ENCODE results near the gene HDGFL2. TPM values are rescaled to one million over a fixed set of nuclear protein-coding genes. Genes with fewer than 3 reads are reported as not detected.
A peak's percentile ranks its signal among the peaks of the same experiment; 100 is the strongest.

Gene HDGFL2
- total RNA-seq, 1 donor from 2014 or later, result 30.3 TPM

- intact Hi-C loops (cut with micrococcal nuclease), result no loop called here
- ATAC-seq (no peak), DNase-seq (no peak)
Measured at GRCh38 chr19:4443966-4444764, 27.9 kb upstream of the HDGFL2 start.

- intact Hi-C loops (cut with micrococcal nuclease), result no loop called here
- ATAC-seq, result no peak
- no peak for DNase-seq
Measured at GRCh38 chr19:4444765-4445741, 27.0 kb upstream of the HDGFL2 start.

GRCh38 chr19:4445963-4446703 lies 26.0 kb upstream of the HDGFL2 start:
- ATAC-seq (no peak), DNase-seq (peak; percentile 33)
- intact Hi-C loops (cut with micrococcal nuclease), result no loop called here

- DNase-seq, result no peak
- intact Hi-C loops (cut with micrococcal nuclease), result no loop called here
- no peak for ATAC-seq
Measured at GRCh38 chr19:4446704-4447200, 25.3 kb upstream of the HDGFL2 start.

GRCh38 chr19:4447327-4448146 lies 24.6 kb upstream of the HDGFL2 start:
- ATAC-seq, result no peak
- intact Hi-C loops (cut with micrococcal nuclease), result no loop called here

GRCh38 chr19:4448147-4448985 lies 23.7 kb upstream of the HDGFL2 start:
- DNase-seq (no peak), ATAC-seq (peak; percentile 1)
- intact Hi-C loops (cut with micrococcal nuclease), result no loop called here

More at GRCh38 chr19:4447327-4448146, 24.6 kb upstream of the HDGFL2 start:
- no peak for DNase-seq

GRCh38 chr19:4449022-4449638 lies 23.0 kb upstream of the HDGFL2 start:
- DNase-seq (peak; percentile 90), ATAC-seq (peak; percentile 87)
- intact Hi-C loops (cut with micrococcal nuclease), result no loop called here

- ATAC-seq (no peak), DNase-seq (no peak)
- intact Hi-C loops (cut with micrococcal nuclease), result no loop called here
Measured at GRCh38 chr19:4449639-4450028, 22.5 kb upstream of the HDGFL2 start.

GRCh38 chr19:4452230-4452990 lies 19.7 kb upstream of the HDGFL2 start:
- intact Hi-C loops (cut with micrococcal nuclease), result no loop called here
- ATAC-seq (no peak), DNase-seq (no peak)

- ATAC-seq (no peak), DNase-seq (no peak)
- intact Hi-C loops (cut with micrococcal nuclease), result no loop called here
Measured at GRCh38 chr19:4453232-4454179, 18.6 kb upstream of the HDGFL2 start.

- ATAC-seq, result no peak
- intact Hi-C loops (cut with micrococcal nuclease), result no loop called here
- DNase-seq, result no peak
Measured at GRCh38 chr19:4454747-4455718, 17.1 kb upstream of the HDGFL2 start.

GRCh38 chr19:4455719-4456475 lies 16.2 kb upstream of the HDGFL2 start:
- DNase-seq, result peak; percentile 83
- ATAC-seq, result peak; percentile 66
- intact Hi-C loops (cut with micrococcal nuclease), result no loop called here

- DNase-seq (no peak), ATAC-seq (peak; percentile 13)
- intact Hi-C loops (cut with micrococcal nuclease), result no loop called here
Measured at GRCh38 chr19:4456476-4456842, 15.6 kb upstream of the HDGFL2 start.
